GM12892 (cell line): ENCODE measurements around the gene ACSL4.
"Not testable (repeated sequence)": the region's sequence is repeated elsewhere in the genome, so short reads cannot be mapped to it uniquely, and the experiment has no call there.

ENCODE experiments used
- DNase-seq: peaks from one replicate; pipeline ENCODE4 v3.0.0; 2011; ENCODE audit not compliant: insufficient read length
- FAIRE-seq: peaks from 2 replicates; lab custom pipeline; 2011; peaks lifted over from hg19 to GRCh38; lab: Jason Lieb, UNC
- POLR2A ChIP-seq: IDR thresholded peaks from 2 replicates; pipeline ENCODE4 v1.6.1; 2011; ENCODE audit warnings: low read depth, low read length, control low read depth
- POLR2AphosphoS5 ChIP-seq: IDR thresholded peaks from 2 replicates; pipeline ENCODE4 v1.6.1; 2011; ENCODE audit warnings: low read depth, low read length, control low read depth
- TAF1 ChIP-seq: IDR thresholded peaks from 2 replicates; pipeline ENCODE4 v1.6.1; 2011; ENCODE audit warnings: low read depth, mild to moderate bottlenecking, control low read depth, low read length, borderline replicate concordance

The ACSL4 gene

GRCh38 chrX:109695637-109696036 lies 37.4 kb downstream of the ACSL4 start:
- peak; percentile 9 for FAIRE-seq
- no peak for TF ChIP-seq POLR2A
- no peak for TF ChIP-seq POLR2AphosphoS5
- no peak for TF ChIP-seq TAF1
- DNase-seq, result no peak

- DNase-seq, result no peak
- no peak for FAIRE-seq
- TF ChIP-seq POLR2A (no peak), TAF1 (no peak), POLR2AphosphoS5 (no peak)
Observed at GRCh38 chrX:109691752-109692151, 41.3 kb downstream of the ACSL4 start.

GRCh38 chrX:109691277-109691676 lies 41.8 kb downstream of the ACSL4 start:
- FAIRE-seq (no peak), DNase-seq (no peak)
- TF ChIP-seq TAF1, result no peak
- no peak for TF ChIP-seq POLR2A
- no peak for TF ChIP-seq POLR2AphosphoS5

GRCh38 chrX:109687903-109688302 lies 45.2 kb downstream of the ACSL4 start:
- TF ChIP-seq POLR2AphosphoS5 (no peak), TAF1 (no peak), POLR2A (no peak)
- FAIRE-seq (no peak), DNase-seq (no peak)

GRCh38 chrX:109685656-109686078 lies 47.4 kb downstream of the ACSL4 start:
- no peak for TF ChIP-seq POLR2AphosphoS5
- no peak for TF ChIP-seq POLR2A
- no peak for TF ChIP-seq TAF1
- FAIRE-seq (peak; percentile 46), DNase-seq (no peak)

- FAIRE-seq, result no peak
- TF ChIP-seq TAF1 (no peak), POLR2A (no peak), POLR2AphosphoS5 (no peak)
- no peak for DNase-seq
Observed at GRCh38 chrX:109684136-109684535, 48.9 kb downstream of the ACSL4 start.

- TF ChIP-seq POLR2AphosphoS5 (no peak), POLR2A (no peak), TAF1 (no peak)
- no peak for DNase-seq
- FAIRE-seq, result no peak
Observed at GRCh38 chrX:109681475-109682081, 51.5 kb downstream of the ACSL4 start.

- FAIRE-seq, result no peak
- DNase-seq, result no peak
Observed at GRCh38 chrX:109679820-109680219, 53.2 kb downstream of the ACSL4 start.

GRCh38 chrX:109672239-109672638 lies 60.8 kb downstream of the ACSL4 start:
- no peak for FAIRE-seq
- DNase-seq, result no peak
- no peak for TF ChIP-seq POLR2AphosphoS5
- no peak for TF ChIP-seq TAF1
- TF ChIP-seq POLR2A, result no peak

More at GRCh38 chrX:109679820-109680219, 53.2 kb downstream of the ACSL4 start:
- TF ChIP-seq TAF1 (no peak), POLR2AphosphoS5 (no peak), POLR2A (no peak)

GRCh38 chrX:109671170-109671569 lies 61.9 kb downstream of the ACSL4 start:
- FAIRE-seq, result not testable (repeated sequence)

GRCh38 chrX:109667986-109668385 lies 65.1 kb downstream of the ACSL4 start:
- DNase-seq (no peak), FAIRE-seq (no peak)
- TF ChIP-seq POLR2AphosphoS5 (no peak), TAF1 (no peak), POLR2A (no peak)

More at GRCh38 chrX:109671170-109671569, 61.9 kb downstream of the ACSL4 start:
- DNase-seq, result not testable (repeated sequence)

GRCh38 chrX:109660435-109661143 lies 72.5 kb downstream of the ACSL4 start:
- FAIRE-seq (no peak), DNase-seq (no peak)
- TF ChIP-seq TAF1 (no peak), POLR2AphosphoS5 (no peak), POLR2A (no peak)
